Endometrial microvascular endothelial cells (primary cell): ENCODE measurements around the gene ACTN1. TPM values are rescaled to one million over a fixed set of nuclear protein-coding genes. Genes with fewer than 3 reads are reported as not detected.

ENCODE experiments used
- in situ Hi-C: cut with HindIII; loops from 2 replicates; pipeline ENCODE4 v1.10.0; 2017; ENCODE audit warnings: low sequenced_read_pairs, low pct_unique_long_range_greater_than_20kb; ENCODE audit errors: inconsistent ontology term
- total RNA-seq: library from RNA; depleted of rRNA; stranded (reverse); fragments of >200 nt; gene quantifications from one replicate; pipeline ENCODE4 v1.2.3, GENCODE V29; 2015; ENCODE audit errors: inconsistent ontology term

Gene ACTN1
- total RNA-seq, 1 donor from 2014 or later = 399 TPM

DNA sequence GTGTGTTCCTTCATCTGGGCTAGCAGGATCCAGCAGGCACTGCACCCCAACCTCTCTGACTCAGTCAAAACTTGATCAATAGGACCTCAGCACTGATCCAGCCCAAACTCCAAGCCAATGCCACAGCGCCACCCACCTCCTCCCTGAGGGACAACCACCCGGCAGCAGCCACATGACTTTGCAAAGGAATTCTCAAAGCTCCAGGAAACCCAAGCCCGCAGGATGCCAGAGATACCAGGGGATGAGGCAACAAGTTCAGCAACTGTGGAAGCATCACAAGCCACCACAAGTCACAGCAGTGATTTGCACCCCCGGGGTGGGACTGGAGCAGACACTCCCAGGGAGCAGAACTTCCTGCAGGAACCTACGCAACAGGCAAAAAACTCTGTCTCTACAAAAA is 37.3 kb downstream of the ACTN1 start:
- in situ Hi-C loops = no loop called here

DNA sequence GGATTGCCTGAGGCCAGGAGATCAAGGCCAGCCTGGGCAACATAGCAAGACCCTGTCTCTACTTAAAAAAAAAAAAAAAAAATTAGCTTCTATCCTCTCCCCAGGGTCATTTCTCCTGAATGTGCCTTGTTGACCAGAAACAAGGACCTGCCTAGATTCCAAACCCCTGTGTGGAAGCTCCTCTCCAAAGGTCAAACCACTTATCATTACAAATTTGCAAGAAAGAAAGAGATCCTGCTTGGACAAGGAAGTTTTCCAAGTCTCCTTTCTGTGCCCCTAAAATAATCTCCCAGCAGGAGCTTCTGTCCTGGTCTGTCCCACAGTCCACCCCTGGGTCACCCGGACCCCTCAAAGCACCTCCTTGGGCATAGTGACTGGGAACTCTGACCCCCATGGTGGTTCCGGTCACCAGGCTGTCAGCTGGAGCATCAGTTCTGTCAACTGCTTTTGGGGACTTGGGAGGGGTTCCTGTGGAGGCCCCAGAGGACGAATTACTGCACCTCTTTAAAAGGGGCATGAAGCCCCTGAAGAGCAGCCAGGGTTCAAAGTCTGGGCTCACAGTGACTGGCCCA is 38.4 kb downstream of the ACTN1 start:
- in situ Hi-C loops = no loop called here

DNA sequence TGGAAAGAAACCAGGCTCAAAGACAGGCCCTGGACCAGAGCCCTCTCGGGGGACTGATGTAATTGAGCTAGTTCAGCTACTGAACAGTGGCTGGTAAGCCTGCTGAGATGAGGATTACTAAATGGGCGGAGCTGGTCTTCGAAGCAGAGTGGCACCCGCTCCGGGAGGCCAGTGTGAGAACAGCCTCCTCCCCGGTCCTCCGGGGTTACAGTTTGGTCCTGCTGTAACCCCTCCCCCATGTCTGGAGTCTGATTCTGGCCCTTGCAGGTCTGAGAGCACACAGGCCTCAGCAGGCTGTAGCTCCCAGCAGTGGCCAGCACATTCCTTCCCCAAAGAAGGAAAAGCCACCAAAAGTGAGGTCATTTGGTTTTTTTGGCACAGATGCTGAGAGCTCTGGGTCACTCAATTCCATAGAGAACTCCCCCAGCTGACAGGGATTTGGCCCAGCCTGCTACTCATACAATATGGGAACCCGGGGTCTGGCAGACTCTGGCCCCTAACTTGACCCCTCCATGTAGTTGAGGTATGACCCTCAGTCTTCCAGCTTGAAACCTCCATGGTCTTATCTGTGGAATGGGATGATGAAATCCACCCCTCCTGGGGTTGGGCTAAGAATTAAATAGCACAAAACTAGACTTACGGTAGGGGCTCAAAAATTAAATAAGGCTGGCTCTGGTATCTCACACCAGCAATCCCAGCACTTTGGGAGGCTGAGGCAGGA is 39.0 kb downstream of the ACTN1 start:
- in situ Hi-C loops = no loop called here

DNA sequence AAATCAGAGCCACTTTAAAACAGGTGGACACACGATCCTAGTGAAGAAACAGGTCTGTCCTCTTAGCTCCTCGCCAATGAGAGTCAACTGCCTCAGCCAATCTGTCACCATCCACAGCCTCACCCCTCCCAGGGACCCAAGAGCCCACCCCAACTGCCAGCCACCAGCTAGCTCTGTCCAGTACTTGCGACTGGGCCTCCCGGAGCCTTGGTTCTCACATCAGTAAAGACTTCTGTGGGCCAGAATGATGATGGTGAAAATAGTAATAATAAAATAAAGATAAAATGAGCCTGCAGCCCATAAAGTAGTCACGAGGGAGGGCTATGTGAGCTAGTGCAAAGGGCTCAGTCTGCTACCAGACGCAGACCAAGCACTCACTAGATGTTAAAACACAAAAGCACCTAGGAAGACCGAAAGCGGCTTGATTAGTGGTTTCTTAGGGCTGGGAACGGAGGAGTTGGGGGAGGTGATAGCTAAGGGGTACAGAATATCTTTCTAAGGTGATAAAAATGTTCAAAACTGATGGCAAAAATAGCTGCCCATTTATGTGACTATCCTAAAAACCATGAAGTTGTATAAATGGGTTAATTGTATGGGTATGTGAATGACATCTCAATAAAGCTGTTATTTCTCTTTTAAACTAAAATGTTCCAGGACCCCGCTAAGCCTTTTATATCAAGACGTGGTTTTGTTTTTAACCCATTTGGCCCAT is 39.8 kb downstream of the ACTN1 start:
- in situ Hi-C loops = no loop called here

DNA sequence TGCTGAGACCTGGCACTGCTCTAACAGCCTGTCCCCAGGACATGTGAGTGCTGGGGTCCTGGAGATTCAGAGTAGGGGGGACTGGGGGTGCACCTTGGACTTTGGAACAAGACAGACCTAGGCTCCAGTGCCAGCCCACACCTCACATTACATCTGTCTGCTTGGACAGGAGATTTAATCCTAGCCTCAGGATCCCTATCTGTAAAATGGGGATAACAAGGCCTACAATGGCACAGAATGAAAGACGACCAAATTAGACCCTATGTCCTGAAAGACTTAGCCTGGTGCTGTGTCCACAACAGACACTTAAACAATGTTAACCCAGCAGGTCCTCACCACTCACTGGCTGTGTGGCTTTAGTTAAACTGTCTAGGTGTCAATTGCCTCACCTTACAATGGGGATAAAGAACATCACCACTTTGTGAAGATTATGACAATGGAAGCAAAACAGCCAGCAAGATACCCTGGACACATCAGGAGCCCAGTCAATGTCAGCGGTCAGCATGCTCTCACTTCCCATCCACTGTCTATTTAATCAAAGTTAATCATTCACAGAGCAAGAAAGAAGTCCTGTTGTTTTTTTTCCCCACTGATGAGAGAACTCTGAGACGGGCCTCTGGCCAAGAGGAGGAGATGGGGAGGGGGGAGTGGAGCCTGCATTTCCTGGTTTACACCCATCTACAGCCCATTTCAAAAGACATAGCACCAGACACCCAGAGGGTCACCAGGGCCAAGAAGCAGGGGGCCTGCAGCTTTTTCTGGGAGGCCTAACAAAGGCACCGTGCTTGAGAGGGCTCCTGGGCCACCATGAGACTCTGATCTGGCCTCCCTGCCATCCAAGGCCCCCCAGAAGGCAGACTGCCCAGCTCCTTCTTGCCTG is 40.6 kb downstream of the ACTN1 start:
- in situ Hi-C loops = no loop called here

DNA sequence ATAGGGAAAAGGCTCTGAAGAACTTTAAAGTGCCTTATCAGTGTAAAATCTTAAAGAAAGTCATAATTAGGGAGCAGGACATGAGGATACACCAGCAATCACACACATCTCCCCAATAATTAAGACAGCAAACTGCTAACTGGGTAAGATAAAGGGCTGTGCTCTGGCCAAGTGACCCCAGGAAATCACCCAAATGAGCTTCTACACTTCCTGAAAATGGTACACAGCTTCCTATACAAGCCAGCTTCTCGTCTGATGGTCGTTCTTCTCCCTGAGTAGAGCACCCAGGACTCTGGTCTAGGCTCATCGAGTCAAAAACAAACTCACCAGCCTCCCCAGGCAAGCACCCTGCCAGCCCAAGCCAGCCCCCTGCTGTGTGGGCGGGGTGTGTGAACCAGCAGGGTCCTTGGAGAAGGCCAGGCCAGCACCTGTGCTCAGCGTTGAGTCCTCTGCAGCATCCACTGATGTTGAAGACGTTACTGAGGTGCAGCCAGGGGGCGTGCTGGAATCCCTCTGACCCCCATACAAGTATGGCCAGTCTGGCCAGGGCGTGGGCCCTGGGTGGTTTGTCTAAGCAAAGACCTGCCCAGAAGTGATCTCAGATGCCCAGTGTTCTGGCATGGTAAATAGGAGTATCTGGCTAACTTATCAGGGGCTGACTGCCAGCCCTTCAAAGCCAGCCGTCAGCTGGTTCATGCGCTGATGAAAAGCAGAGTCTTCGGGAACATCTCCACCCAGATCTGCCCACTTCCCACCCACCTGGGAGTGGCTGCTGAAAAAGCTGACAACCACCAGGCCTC is 41.4 kb downstream of the ACTN1 start:
- in situ Hi-C loops = no loop called here

DNA sequence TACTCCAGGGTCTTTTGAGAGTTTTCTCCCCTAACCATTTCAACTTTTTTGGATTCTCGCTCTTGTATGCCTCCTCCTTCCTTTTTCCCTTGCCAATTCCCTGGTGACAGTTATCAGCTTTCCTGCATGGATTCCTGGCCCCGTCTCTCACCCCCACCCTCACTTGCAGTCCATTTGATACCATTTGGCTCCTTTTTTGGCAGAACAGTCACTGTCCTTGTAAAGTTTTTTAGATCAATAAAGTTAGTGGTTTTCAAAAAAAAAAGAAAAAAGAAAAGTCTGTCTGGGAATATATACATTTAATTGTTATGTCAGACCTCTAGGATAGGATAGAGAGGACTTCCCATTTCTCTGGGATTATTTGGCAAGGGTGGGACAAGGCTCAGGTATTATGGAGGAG is 42.1 kb downstream of the ACTN1 start:
- in situ Hi-C loops = no loop called here

GRCh38 chr14:68936476-68936875 is 42.6 kb downstream of the ACTN1 start:
- in situ Hi-C loops = no loop called here

DNA sequence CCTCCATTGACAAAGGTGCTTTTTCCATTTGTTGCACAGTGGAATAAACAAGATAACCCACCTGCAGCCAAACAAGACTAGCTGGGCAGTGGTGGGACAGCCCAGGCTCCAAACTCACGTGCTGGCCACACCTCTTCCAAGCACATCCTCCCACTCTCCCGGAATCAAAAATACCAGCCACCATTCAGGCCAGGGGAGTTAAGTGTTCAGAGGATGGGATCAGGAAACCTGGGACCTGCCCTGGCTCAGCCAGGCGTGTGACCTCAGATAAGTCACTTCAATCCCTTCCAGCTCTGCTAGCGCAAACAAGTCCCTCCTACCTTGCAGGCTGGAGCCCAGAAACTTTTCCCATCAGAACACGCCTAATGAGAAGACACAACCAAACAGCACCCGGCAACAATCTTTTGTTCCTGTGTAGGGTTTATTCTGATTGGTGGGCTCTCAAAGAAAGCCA is 43.3 kb downstream of the ACTN1 start:
- in situ Hi-C loops = no loop called here

GRCh38 chr14:68934066-68934465 is 45.0 kb downstream of the ACTN1 start:
- in situ Hi-C loops = no loop called here

DNA sequence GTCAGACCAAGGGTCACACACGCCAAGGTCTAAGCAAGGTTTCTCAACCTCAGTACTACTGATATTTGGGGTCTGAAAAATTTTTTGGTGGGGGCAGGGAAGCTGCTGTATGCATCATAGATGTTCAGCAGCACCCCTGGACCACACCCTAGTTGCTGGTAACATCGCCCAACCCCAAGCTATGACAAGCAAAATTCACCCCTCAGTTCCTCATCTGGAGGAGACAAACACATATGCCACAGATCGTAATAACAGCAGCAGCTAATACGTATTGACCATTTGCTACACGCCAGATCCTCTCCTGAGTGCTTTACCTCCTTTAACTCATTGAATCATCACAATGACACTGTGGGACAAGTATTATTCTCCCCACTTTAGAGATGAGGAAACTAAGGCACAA is 46.4 kb downstream of the ACTN1 start:
- in situ Hi-C loops = no loop called here

- in situ Hi-C loops = no loop called here
Observed at GRCh38 chr14:68932231-68932630, 46.9 kb downstream of the ACTN1 start.

- in situ Hi-C loops = no loop called here
Observed at GRCh38 chr14:68931474-68932051, 47.5 kb downstream of the ACTN1 start.

DNA sequence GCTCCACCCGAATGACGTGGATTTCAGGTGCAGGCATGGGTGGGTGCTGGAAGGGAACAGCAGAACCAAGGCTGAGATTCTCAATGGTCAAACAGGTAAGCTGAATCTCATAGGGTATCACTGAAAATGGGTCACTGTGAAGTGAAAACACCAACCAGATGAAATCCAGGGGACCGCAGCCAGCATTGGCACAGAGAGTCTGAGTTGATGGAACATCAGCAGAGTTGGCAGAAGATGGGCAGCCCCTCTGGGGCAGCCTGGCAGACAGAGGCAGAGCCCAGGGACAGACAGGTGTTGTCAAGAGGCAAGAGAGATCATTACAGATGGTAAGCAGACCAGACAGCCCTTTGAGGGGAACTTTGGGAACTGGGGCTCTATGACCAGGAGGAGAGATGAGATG is 48.0 kb downstream of the ACTN1 start:
- in situ Hi-C loops = no loop called here

DNA sequence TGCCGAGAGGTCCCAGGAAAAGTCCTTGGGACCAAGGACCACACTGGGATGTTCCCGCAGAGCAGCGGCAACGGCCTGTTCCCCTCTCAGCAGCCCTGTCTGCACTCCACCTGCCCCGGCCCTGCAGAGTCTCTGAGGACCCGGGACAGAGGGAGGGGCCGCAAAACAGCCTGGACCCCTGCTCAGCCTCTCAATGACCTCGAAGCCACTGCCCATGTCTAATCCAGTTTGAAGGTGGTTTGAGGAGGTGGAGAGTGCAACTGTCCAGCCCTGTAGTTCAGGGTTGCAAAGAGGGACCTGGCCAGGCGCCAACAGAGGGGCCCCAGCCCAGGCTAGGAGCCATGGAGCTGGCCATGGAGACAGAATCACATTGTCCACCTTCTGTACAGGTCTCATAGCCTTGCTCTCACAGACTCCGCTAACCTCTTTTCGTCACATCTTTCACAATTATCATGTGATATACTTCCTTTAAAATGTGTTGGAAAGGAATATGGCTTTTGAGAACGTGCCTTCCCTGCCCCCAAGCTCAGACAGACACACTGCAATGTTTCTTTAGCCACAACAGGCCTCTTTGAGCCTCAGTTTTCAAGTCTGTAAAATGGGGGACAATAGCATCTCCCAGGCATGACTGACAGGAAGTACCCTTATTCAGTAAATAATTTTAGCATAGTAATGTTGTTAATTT is 49.3 kb downstream of the ACTN1 start:
- in situ Hi-C loops = no loop called here

- in situ Hi-C loops = no loop called here
Observed at GRCh38 chr14:68928770-68929550, 50.1 kb downstream of the ACTN1 start.
